H9 (cell line): ENCODE measurements around the gene CCDC89. TPM values are rescaled to one million over a fixed set of nuclear protein-coding genes. Genes with fewer than 3 reads are reported as not detected.

Experiments
- DNase-seq: peaks from one replicate; pipeline ENCODE4 v3.0.0-alpha.2; 2017
- H2AFZ ChIP-seq: one replicate; pipeline ENCODE4 v1.6.1; 2013; ENCODE audit warnings: mild to moderate bottlenecking, low read length, control low read depth, moderate library complexity
- H2AK5ac ChIP-seq: 2 replicates; pipeline ENCODE4 v1.6.1; 2013; ENCODE audit warnings: low read length, control low read depth, mixed read lengths; ENCODE audit not compliant: insufficient read length
- H2BK120ac ChIP-seq: one replicate; pipeline ENCODE4 v1.6.1; 2013; ENCODE audit warnings: low read depth, mild to moderate bottlenecking, low read length, control low read depth, inconsistent platforms; ENCODE audit not compliant: poor library complexity, severe bottlenecking
- H2BK12ac ChIP-seq: 2 replicates; pipeline ENCODE4 v1.6.1; 2013; ENCODE audit warnings: low read length, control low read depth, mixed read lengths, low read depth; ENCODE audit not compliant: insufficient read length
- H2BK15ac ChIP-seq: 2 replicates; pipeline ENCODE4 v1.6.1; 2013; ENCODE audit warnings: low read depth, low read length, control low read depth
- H2BK20ac ChIP-seq: one replicate; pipeline ENCODE4 v1.6.1; 2013; ENCODE audit warnings: low read depth, mild to moderate bottlenecking, low read length, control low read depth, inconsistent platforms; ENCODE audit not compliant: poor library complexity, severe bottlenecking
- H2BK5ac ChIP-seq: 2 replicates; pipeline ENCODE4 v1.6.1; 2013; ENCODE audit warnings: low read length, control low read depth, mixed read lengths; ENCODE audit not compliant: insufficient read length
- H3K14ac ChIP-seq: 2 replicates; pipeline ENCODE4 v1.6.1; 2013; ENCODE audit warnings: low read length, control low read depth; ENCODE audit not compliant: insufficient read depth
- H3K18ac ChIP-seq: 2 replicates; pipeline ENCODE4 v1.6.1; 2013; ENCODE audit warnings: low read depth, mild to moderate bottlenecking, mixed read lengths, low read length, control low read depth; ENCODE audit not compliant: insufficient read length
- H3K23ac ChIP-seq: 2 replicates; pipeline ENCODE4 v1.6.1; 2013; ENCODE audit warnings: low read length, control low read depth, mixed read lengths, low read depth; ENCODE audit not compliant: insufficient read length
- H3K23me2 ChIP-seq: 2 replicates; pipeline ENCODE4 v1.6.1; 2013; ENCODE audit warnings: low read depth, mild to moderate bottlenecking, mixed read lengths, low read length, control low read depth; ENCODE audit not compliant: insufficient read length, poor library complexity, severe bottlenecking
- H3K27ac ChIP-seq: 2 replicates; pipeline ENCODE4 v1.5.1; 2013; ENCODE audit warnings: low read length, control low read depth, mixed read lengths, low read depth; ENCODE audit not compliant: insufficient read length
- H3K27me3 ChIP-seq: 2 replicates; pipeline ENCODE4 v1.6.1; 2013; ENCODE audit warnings: low read length, control low read depth, inconsistent platforms; ENCODE audit not compliant: insufficient read depth
- H3K4ac ChIP-seq: 2 replicates; pipeline ENCODE4 v1.6.1; 2013; ENCODE audit warnings: low read depth, mild to moderate bottlenecking, control low read depth, inconsistent platforms, low read length, moderate library complexity
- H3K4me1 ChIP-seq: 2 replicates; pipeline ENCODE4 v1.6.1; 2013; ENCODE audit warnings: low read length, control low read depth, inconsistent platforms; ENCODE audit not compliant: insufficient read depth
- H3K4me2 ChIP-seq: 2 replicates; pipeline ENCODE4 v1.6.1; 2013; ENCODE audit warnings: low read length, control low read depth, mixed read lengths; ENCODE audit not compliant: insufficient read length, insufficient read depth
- H3K56ac ChIP-seq: 2 replicates; pipeline ENCODE4 v1.6.1; 2013; ENCODE audit warnings: low read depth, mild to moderate bottlenecking, mixed read lengths, low read length, control low read depth; ENCODE audit not compliant: insufficient read length
- H3K79me1 ChIP-seq: 2 replicates; pipeline ENCODE4 v1.6.1; 2013; ENCODE audit warnings: low read depth, mild to moderate bottlenecking, moderate library complexity, low read length, control low read depth, inconsistent platforms; ENCODE audit not compliant: insufficient read depth, poor library complexity, severe bottlenecking
- H3K79me2 ChIP-seq: 2 replicates; pipeline ENCODE4 v1.6.1; 2013; ENCODE audit warnings: low read length, control low read depth, inconsistent platforms; ENCODE audit not compliant: insufficient read depth
- H3K9ac ChIP-seq: 2 replicates; pipeline ENCODE4 v1.6.1; 2013; ENCODE audit warnings: low read length, control low read depth, mixed read lengths; ENCODE audit not compliant: insufficient read length; ENCODE audit errors: extremely low read depth
- H3K9me3 ChIP-seq: one replicate; pipeline ENCODE4 v1.6.1; 2013; ENCODE audit warnings: low read depth, low read length, inconsistent platforms; ENCODE audit not compliant: control insufficient read depth
- H3T11ph ChIP-seq: one replicate; pipeline ENCODE4 v1.6.1; 2013; ENCODE audit warnings: mild to moderate bottlenecking, low read length, control low read depth, inconsistent platforms
- H4K20me1 ChIP-seq: one replicate; pipeline ENCODE4 v1.6.1; 2013; ENCODE audit not compliant: control insufficient read depth, insufficient read length, insufficient read depth
- H4K5ac ChIP-seq: 2 replicates; pipeline ENCODE4 v1.6.1; 2013; ENCODE audit warnings: low read depth, mild to moderate bottlenecking, mixed read lengths, low read length, control low read depth; ENCODE audit not compliant: insufficient read length
- H4K8ac ChIP-seq: replicated peaks from 2 replicates; pipeline ENCODE4 v1.6.1; 2013; ENCODE audit warnings: low read length, control low read depth, mixed read lengths, low read depth; ENCODE audit not compliant: insufficient read length
- H4K91ac ChIP-seq: 2 replicates; pipeline ENCODE4 v1.6.1; 2013; ENCODE audit warnings: low read depth, mild to moderate bottlenecking, moderate library complexity, mixed read lengths, low read length, control low read depth; ENCODE audit not compliant: insufficient read length
- H3K27ac Mint-ChIP-seq, 3 experiments: 2 replicates in 2 of 3; 3 replicates in 1 of 3; pipeline ENCODE4 v1.8.0; 2020 to 2021; ENCODE audit warnings: mixed read lengths in 3 of 3, mild to moderate bottlenecking in 1 of 3, moderate library complexity in 1 of 3
- H3K27me3 Mint-ChIP-seq: 2 replicates; pipeline ENCODE4 v1.8.0; 2021; ENCODE audit warnings: low read depth, mild to moderate bottlenecking, moderate library complexity, mixed read lengths
- H3K36me3 Mint-ChIP-seq, 3 experiments: 2 replicates in 2 of 3; 3 replicates in 1 of 3; pipeline ENCODE4 v1.8.0; 2020 to 2021; ENCODE audit warnings: low read depth in 3 of 3, mixed read lengths in 3 of 3; ENCODE audit not compliant: insufficient read depth in 1 of 3
- H3K4me1 Mint-ChIP-seq, 2 experiments: 2 replicates each; pipeline ENCODE4 v1.8.0; 2020; ENCODE audit warnings: mixed read lengths in 2 of 2
- H3K4me3 Mint-ChIP-seq, 2 experiments: 2 replicates in 1 of 2; 3 replicates in 1 of 2; pipeline ENCODE4 v1.8.0; 2020 to 2021; ENCODE audit warnings: mild to moderate bottlenecking in 2 of 2, mixed read lengths in 2 of 2, moderate library complexity in 1 of 2
- H3K9me3 Mint-ChIP-seq, 2 experiments: 2 replicates in 1 of 2; 3 replicates in 1 of 2; pipeline ENCODE4 v1.8.0; 2020; ENCODE audit warnings: mild to moderate bottlenecking in 2 of 2, mixed read lengths in 2 of 2, moderate library complexity in 1 of 2
- CTCF ChIP-seq: fragments of 200-600 bp; sonication (generic); conservative IDR thresholded peaks from 3 replicates; pipeline ENCODE4 v1.8.0; 2021; ENCODE audit warnings: antibody characterized with exemption, mild to moderate bottlenecking
- WGBS: extraction: QIAGEN DNeasy Blood & Tissue Kit; methylation state at CpG from one replicate; pipeline ENCODE4 v1.1.7; 2013; ENCODE audit warnings: missing lambda C conversion rate, low lambda C conversion rate, mixed read lengths; ENCODE audit not compliant: insufficient read length; ENCODE audit errors: extremely low coverage; 5-methylcytosine and 5-hydroxymethylcytosine counted together
- total RNA-seq: library from RNA; stranded (reverse); gene quantifications from 2 replicates; pipeline ENCODE4 v1.2.1, GENCODE V29; 2021

CCDC89 gene
- total RNA-seq, 1 experiment from 2014 or later = not detected

DNA sequence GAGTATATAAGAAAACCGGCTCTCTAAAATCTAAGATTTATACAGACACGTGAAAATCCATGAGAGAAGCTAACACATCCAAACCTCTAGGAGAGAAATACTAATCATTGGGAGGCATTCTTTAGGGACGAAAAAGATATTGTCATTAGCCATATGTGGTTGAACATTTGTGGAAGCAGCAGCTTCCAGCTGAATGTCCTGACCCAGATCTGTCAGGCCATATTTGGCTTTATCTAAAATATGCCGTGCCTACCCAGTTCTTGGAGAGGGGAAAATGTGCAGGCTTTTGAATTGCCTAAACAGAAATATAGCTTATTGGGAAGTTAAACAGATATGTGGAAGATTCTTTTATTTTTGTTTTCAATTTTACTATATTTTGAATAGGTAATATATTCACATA is 6.4 kb downstream of the CCDC89 start:
- Histone ChIP-seq H3K4me1 (peaks cover 8% of the 10 kb centered on the region), H3K9ac (no peak overlapping the region), H3K9me3 (no peaks in the 10 kb centered on the region), H3K18ac (no peak overlapping the region), H3K79me2 (no peaks in the 10 kb centered on the region), H3K56ac (no peak overlapping the region), H4K91ac (no peak overlapping the region), H2BK5ac (no peak overlapping the region), H2AFZ (no peak overlapping the region), H3K14ac (no peak overlapping the region), H2AK5ac (no peak overlapping the region), H3K23ac (no peak overlapping the region), H4K5ac (no peak overlapping the region), H3K4ac (no peak overlapping the region), H2BK15ac (no peak overlapping the region), H3K27me3 (no peaks in the 10 kb centered on the region; the same call in 1 of the 2 replicates), H4K20me1 (no peaks in the 10 kb centered on the region), H3K23me2 (no peaks in the 10 kb centered on the region), H2BK120ac (no peak overlapping the region), H3T11ph (no peak overlapping the region), H3K27ac (no peak overlapping the region), H3K4me2 (no peak overlapping the region), H2BK20ac (no peak overlapping the region), H4K8ac (no peak overlapping the region), H2BK12ac (no peak overlapping the region), H3K79me1 (no peaks in the 10 kb centered on the region)
- no peak for DNase-seq
- Mint-ChIP-seq H3K36me3 (no peaks in the 10 kb centered on the region), H3K4me3 (no peak overlapping the region), H3K9me3 (peaks cover 0 to 2% of the 10 kb centered on the region in 2 experiments; a peak in 3 of 5 replicates), H3K4me1 (peaks cover 10 to 23% of the 10 kb centered on the region in 2 experiments), H3K27ac (no peak overlapping the region), H3K27me3 (peaks cover 15% of the 10 kb centered on the region)
- WGBS = no CpG with 5 or more reads among the region's 4 CpGs
- TF ChIP-seq CTCF = no peak
